GM19193 (cell line): Measurements from ENCODE around the gene WNT3.

ENCODE experiments used
- POLR2A ChIP-seq: IDR thresholded peaks from 4 replicates; pipeline ENCODE4 v1.6.1; 2011; ENCODE audit not compliant: insufficient read depth, insufficient read length; ENCODE audit errors: extremely low read depth

WNT3 gene

DNA sequence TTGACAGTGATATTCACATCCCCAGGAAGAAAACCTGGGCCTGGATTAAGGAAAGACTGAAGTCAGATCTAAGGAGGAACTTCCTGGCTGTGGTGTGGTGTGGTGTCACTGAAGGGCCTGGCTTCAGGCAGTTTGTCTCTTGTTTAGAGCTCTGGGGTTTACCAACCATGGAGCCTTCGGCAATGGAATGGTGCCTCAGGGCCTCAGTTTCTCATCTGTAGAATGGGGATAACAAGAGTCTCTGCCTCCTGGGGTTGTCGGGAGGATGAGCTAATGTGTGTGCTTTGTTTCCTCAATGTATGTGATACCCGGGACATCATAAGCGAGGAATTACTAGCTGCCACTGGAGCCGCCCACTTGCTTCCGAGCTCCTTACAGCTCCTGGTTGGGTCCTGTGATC lies 12.7 kb downstream of the WNT3 start:
- TF ChIP-seq POLR2A, result no peak

DNA sequence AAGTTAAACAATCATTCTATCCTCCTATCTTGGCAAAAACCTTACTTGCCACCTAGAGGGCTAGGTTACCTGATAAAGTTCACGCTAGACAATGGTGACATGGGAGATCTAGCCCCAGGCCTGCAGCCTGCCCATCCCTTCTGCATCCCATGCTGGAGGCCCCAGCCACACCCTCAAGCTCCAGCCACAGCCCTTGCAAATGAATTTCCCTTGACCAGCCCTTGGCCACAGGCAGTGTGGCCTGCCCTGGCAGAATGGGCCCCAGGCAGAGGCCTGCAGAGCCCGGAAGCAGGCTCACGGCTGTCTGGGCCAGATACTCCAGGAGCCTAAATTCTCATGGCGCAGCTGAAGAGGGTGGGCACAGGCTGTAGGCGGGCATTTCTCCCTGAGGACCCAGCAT lies 14.9 kb downstream of the WNT3 start:
- TF ChIP-seq POLR2A, result no peak

GRCh38 chr17:46802800-46803199 lies 15.7 kb downstream of the WNT3 start:
- no peak for TF ChIP-seq POLR2A

- no peak for TF ChIP-seq POLR2A
Measured at GRCh38 chr17:46800573-46800972, 17.9 kb downstream of the WNT3 start.

DNA sequence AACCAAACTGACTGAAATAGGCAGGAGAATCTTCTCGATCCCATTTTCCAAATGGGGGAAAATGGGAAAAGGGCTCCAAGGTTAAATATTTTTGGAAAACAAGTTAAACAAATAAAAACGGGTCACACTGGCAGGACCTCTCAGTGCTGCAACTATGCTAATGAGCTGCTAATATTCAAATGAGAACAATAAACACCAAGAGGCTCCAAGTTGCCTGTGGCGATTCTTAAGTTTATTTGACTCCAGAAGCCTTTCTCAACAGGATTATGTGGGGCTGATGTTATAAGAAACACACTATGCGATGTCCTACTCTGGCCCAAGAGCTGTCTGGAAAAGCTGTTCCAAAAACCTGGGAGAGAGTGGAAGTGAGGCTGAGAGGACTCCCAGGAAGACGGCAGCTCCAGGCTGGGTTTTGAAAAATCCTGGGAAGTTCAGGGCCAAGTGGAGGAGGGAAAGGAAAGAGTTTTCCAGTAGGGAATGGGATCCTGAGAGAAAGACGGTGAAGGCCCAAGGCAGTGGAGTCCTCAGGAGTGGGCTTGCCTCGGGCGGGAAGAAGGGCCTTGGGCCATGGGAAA lies 21.4 kb downstream of the WNT3 start:
- TF ChIP-seq POLR2A, result no peak

DNA sequence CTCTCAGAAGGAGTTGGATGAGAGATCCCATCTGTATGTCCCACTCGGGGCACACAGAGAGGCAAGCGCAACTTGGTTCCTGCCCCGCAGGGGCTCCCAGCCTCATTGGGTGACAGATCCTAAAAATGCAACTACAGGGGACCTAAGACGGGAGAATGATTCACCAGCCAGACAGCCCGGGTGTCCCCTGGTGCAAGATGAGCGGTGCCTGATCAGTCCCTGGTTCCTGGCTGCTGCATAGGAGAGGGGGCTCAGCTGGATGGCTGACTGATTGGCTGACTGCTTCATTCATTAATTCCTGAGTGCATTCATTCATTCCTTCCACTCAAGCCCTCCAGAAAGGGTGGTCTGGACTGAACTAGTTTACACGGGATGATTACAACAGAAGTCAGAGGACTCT lies 22.0 kb downstream of the WNT3 start:
- TF ChIP-seq POLR2A, result no peak

- no peak for TF ChIP-seq POLR2A
Measured at GRCh38 chr17:46796084-46796483, 22.4 kb downstream of the WNT3 start.

GRCh38 chr17:46795379-46795952 lies 23.0 kb downstream of the WNT3 start:
- TF ChIP-seq POLR2A, result no peak

GRCh38 chr17:46794318-46794717 lies 24.2 kb downstream of the WNT3 start:
- TF ChIP-seq POLR2A, result no peak

DNA sequence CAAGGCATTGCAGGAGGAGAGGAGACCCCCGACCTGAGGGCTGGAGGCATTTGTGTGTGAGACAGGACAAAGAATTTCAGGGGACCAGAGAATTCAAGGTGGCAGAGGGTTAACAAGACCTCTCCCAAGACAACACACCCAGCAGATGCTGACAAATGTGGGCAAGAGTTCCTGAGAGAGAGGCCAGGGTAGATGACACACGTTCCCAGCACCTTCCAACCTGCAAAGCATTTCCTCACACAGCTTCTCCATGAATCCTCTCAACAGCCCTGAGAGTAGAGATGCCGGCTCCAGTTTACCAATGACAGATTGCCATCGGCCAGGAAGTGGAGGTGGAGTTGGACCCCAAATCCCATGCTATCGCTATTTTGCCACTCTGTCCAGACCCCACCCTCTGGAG lies 25.0 kb downstream of the WNT3 start:
- TF ChIP-seq POLR2A, result no peak

DNA sequence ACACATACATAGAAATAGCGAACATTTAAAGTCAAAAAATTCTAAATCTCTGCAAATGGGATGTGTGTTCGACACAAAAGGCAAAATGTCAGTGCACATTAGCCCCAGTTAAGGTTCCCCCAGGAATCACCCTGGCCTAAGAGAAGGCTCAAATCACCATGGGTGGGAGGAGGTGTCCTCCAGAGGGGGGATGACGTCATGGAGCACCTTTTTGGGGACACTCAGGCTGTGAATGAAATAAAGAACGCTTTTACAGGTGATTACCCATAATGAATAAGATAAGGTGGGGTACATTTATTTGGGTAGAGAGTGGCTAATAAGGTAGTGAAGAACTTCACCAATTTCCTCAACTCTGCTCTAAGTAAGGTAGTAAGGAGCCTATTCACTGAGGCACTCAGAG lies 26.4 kb downstream of the WNT3 start:
- TF ChIP-seq POLR2A, result no peak

DNA sequence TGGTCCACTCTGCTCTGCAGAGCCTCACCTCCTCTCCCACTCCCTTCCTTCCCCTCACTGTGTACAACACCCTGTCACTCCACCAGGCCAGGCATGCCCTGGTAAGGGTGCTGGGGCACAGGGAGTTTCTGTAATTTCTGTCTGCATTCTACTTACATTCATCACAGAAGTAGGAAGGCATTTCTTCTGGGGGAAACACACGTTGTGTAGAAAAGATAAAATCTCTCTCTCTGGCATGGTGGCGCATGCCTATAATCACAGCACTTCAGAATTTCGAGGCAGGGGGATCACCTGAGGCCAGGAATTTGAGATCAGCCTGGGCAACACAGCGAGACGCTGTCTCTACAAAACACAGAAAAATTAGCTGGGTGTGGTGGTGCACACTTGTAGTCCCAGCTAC lies 27.0 kb downstream of the WNT3 start:
- TF ChIP-seq POLR2A, result no peak

DNA sequence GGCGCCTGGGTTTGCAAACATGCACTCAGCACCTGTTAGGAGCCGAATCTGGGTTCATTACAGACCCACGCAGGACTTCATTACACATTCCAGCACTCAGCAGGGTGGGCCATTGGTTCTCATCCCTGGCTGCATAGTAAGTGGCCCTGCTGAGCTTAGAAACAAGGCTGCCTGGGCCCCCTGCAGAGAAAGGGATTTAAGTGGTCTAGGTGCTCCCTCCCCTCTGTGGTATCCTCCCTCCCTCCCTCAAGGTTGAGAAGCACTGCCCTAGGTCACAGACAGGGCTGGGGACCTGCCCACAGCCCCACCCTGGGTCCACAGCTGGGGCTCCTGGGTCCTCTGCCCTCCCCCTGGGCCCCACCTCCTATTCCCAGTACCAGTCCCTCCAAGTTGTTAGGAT lies 28.3 kb downstream of the WNT3 start:
- TF ChIP-seq POLR2A, result no peak

DNA sequence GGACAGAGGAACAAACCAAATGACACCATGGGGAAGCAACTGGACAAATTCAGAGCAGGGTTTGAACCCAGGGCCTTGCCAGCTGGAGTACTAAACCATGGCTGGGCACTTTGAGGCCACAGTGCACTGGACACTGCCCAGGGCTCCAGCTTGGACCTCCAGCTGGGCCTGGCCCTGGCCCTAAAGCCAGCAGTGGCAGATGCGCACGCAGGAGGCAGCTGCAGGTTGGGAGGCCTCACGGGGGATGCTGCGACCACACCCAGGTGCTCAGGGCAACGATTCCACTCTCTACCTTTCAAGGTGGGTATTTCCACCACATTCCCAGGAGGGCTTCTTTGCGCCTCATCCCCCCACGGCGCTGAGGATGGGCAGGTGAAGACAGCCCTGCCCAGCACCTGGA lies 28.9 kb downstream of the WNT3 start:
- TF ChIP-seq POLR2A, result no peak

DNA sequence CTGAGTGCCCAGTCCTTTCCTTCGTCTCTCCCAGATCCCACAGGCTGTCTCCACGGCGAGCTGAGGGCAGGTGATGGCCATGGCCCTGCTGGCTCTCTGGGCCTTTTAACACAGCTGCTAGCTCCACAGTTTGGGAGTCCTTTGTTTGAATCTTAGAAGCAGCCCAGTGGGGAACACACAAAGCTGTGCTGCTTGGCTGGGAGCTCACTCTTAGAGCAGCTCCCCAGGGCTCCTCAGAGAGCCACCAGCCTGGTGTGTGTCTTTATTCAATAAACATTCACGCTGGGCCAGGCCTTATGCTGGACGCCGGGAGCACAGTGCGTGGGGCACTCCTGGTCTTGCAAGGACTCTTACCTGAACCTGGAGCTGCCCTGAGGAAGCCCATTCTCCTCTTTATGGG lies 29.7 kb downstream of the WNT3 start:
- no peak for TF ChIP-seq POLR2A

DNA sequence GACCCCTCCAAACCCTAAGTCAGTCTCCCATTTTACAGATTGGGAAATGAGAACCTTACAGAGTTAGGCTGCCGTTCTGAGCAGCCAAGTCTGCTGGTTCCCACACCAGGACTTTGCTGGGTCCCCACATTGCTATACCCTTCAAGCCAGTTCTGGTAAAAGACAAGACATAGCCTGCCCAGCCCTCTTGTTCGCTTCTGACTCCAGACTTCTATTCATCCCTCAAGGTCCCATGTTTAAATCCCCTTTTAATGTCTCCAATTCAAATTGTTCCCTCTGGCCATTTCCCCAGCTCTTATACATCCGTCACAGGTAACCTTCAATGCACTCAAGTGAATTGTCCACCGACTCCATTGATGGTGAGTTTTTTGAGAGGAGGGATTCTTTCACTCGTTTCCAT lies 30.2 kb downstream of the WNT3 start:
- TF ChIP-seq POLR2A, result no peak

DNA sequence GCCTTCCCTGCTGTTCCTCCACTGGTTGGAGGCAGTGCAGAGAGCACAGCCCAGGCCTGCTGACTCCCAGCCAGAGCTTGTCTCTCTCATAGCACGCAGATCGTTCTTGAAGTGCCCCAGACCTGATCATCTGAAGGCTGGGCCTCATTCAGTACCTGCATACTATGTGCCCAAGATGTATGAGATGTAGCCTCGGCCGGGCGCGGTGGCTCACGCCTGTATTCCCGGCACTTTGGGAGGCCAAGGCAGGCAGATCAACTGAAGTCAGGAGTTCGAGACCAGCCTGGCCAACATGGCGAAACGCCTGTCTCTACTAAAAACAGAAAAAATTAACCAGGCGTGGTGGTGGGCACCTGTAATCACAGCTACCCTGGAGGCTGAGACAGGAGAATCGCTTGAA lies 31.0 kb downstream of the WNT3 start:
- TF ChIP-seq POLR2A, result no peak

GRCh38 chr17:46785696-46786095 lies 32.8 kb downstream of the WNT3 start:
- TF ChIP-seq POLR2A, result no peak

GRCh38 chr17:46783031-46783593 lies 35.4 kb downstream of the WNT3 start:
- TF ChIP-seq POLR2A, result no peak
